H1 (cell line): ENCODE measurements around the gene ATP8B3. TPM values are rescaled to one million over a fixed set of nuclear protein-coding genes. Genes with fewer than 3 reads are reported as not detected.

Experiments used
- ASH2L ChIP-seq: fragments of 200-600, 300-600 bp; sonication (generic); IDR thresholded peaks from one replicate; pipeline ENCODE4 v1.7.1; 2017; ENCODE audit warnings: low read length
- ATF3 ChIP-seq: IDR thresholded peaks from 2 replicates; pipeline ENCODE4 v1.6.1; 2011; ENCODE audit warnings: low read depth, mild to moderate bottlenecking, low read length; ENCODE audit not compliant: insufficient read depth
- BRCA1 ChIP-seq: IDR thresholded peaks from 2 replicates; pipeline ENCODE4 v1.6.1; 2012; ENCODE audit warnings: low read depth, low read length, improper control_type of control experiment
- CEBPB ChIP-seq: IDR thresholded peaks from 2 replicates; pipeline ENCODE4 v1.6.1; 2012; ENCODE audit warnings: low read depth, low read length
- CHD1 ChIP-seq: IDR thresholded peaks from 2 replicates; pipeline ENCODE4 v1.6.1; 2012; ENCODE audit warnings: low read depth, low read length, improper control_type of control experiment
- E2F6 ChIP-seq: IDR thresholded peaks from 2 replicates; pipeline ENCODE4 v1.6.1; 2012; ENCODE audit warnings: inconsistent platforms
- FOSL1 ChIP-seq: IDR thresholded peaks from 2 replicates; pipeline ENCODE4 v1.6.1; 2011; ENCODE audit warnings: mild to moderate bottlenecking, low read depth, low read length, moderate library complexity; ENCODE audit not compliant: insufficient read depth
- GTF2F1 ChIP-seq: IDR thresholded peaks from 2 replicates; pipeline ENCODE4 v1.6.1; 2012; ENCODE audit warnings: low read depth, low read length, improper control_type of control experiment, borderline replicate concordance
- HDAC6 ChIP-seq: IDR thresholded peaks from one replicate; pipeline ENCODE4 v1.7.1; 2012; ENCODE audit warnings: low read depth, mild to moderate bottlenecking, inconsistent platforms, low read length, moderate library complexity
- JUN ChIP-seq: IDR thresholded peaks from 2 replicates; pipeline ENCODE4 v1.6.1; 2011; ENCODE audit warnings: low read depth, mild to moderate bottlenecking, improper control_type of control experiment, low read length
- KDM4A ChIP-seq: IDR thresholded peaks from one replicate; pipeline ENCODE4 v1.7.1; 2012; ENCODE audit warnings: low read depth, mild to moderate bottlenecking, moderate library complexity, low read length, inconsistent platforms; ENCODE audit not compliant: severe bottlenecking
- NANOG ChIP-seq: IDR thresholded peaks from 2 replicates; pipeline ENCODE4 v1.6.1; 2011; ENCODE audit warnings: low read length, low read depth, mild to moderate bottlenecking, inconsistent platforms; ENCODE audit not compliant: insufficient read depth, poor library complexity, severe bottlenecking
- PHF8 ChIP-seq: fragments of 200-600 bp; sonication (generic); conservative IDR thresholded peaks from 2 replicates; pipeline ENCODE4 v1.7.1; 2012; ENCODE audit warnings: low read depth, mild to moderate bottlenecking, inconsistent platforms, low read length, moderate library complexity
- POLR2A ChIP-seq, 2 experiments: IDR thresholded peaks; 1 replicate in 1 of 2; 2 replicates in 1 of 2; pipeline ENCODE4 v1.6.1; 2011; ENCODE audit warnings: low read depth in 2 of 2, low read length in 2 of 2, mild to moderate bottlenecking in 2 of 2; ENCODE audit errors: control extremely low read depth in 1 of 2
- POLR2AphosphoS5 ChIP-seq: IDR thresholded peaks from 2 replicates; pipeline ENCODE4 v1.6.1; 2011; ENCODE audit warnings: low read depth, low read length
- RNF2 ChIP-seq: fragments of 200-900, 300-1000 bp; sonication (generic); IDR thresholded peaks from 2 replicates; pipeline ENCODE4 v1.7.1; 2016; ENCODE audit warnings: borderline replicate concordance, low read depth, mild to moderate bottlenecking, antibody characterized with exemption, low read length; ENCODE audit not compliant: poor library complexity, severe bottlenecking; ENCODE audit errors: missing control alignments
- SP1 ChIP-seq: IDR thresholded peaks from 2 replicates; pipeline ENCODE4 v1.6.1; 2011; ENCODE audit warnings: low read depth, low read length
- SP4 ChIP-seq: IDR thresholded peaks from 2 replicates; pipeline ENCODE4 v1.6.1; 2012; ENCODE audit warnings: low read length, inconsistent platforms
- TCF12 ChIP-seq: IDR thresholded peaks from 2 replicates; pipeline ENCODE4 v1.6.1; 2011; ENCODE audit warnings: low read depth, mild to moderate bottlenecking, low read length
- polyA plus RNA-seq, 7 experiments: library from polyadenylated mRNA; depleted of rRNA in 3 of 7; stranded (reverse) in 5 of 7; unstranded in 2 of 7; fragments of >200 nt in 5 of 7; fragments of 200-250 nt in 2 of 7; gene quantifications; 1 replicate in 5 of 7; 2 replicates in 1 of 7; 4 replicates in 1 of 7; pipeline versions ENCODE4 v1.2.1 to v1.2.3, GENCODE V29; 2011 to 2013; ENCODE audit warnings: missing spikeins in 2 of 7, mixed read lengths in 2 of 7
- total RNA-seq: library from RNA; stranded (reverse); fragmentation: NEBNext Ultra II Directional; extraction: Animal tissue kit (Norgen Biotek cat#: 25700); gene quantifications from 2 replicates; pipeline ENCODE4 v1.2.1, GENCODE V29; 2021
- TF ChIP-seq, protein P1 (sequence below), 3 experiments: IDR thresholded peaks; 1 replicate in 2 of 3; 2 replicates in 1 of 3; pipeline versions ENCODE4 v1.5.1 to v1.6.1; 2011; ENCODE audit warnings: low read length in 3 of 3, mild to moderate bottlenecking in 3 of 3, inconsistent platforms in 2 of 3, low read depth in 1 of 3, moderate library complexity in 1 of 3; ENCODE audit not compliant: insufficient read depth in 1 of 3; ENCODE audit errors: control extremely low read depth in 1 of 3

The ATP8B3 gene
- total and polyA plus RNA-seq, 2 of the 8 experiments (the other 6 are each of a cell fraction or from before 2014, with no cell fraction given): 4.1 to 9.3 TPM

DNA sequence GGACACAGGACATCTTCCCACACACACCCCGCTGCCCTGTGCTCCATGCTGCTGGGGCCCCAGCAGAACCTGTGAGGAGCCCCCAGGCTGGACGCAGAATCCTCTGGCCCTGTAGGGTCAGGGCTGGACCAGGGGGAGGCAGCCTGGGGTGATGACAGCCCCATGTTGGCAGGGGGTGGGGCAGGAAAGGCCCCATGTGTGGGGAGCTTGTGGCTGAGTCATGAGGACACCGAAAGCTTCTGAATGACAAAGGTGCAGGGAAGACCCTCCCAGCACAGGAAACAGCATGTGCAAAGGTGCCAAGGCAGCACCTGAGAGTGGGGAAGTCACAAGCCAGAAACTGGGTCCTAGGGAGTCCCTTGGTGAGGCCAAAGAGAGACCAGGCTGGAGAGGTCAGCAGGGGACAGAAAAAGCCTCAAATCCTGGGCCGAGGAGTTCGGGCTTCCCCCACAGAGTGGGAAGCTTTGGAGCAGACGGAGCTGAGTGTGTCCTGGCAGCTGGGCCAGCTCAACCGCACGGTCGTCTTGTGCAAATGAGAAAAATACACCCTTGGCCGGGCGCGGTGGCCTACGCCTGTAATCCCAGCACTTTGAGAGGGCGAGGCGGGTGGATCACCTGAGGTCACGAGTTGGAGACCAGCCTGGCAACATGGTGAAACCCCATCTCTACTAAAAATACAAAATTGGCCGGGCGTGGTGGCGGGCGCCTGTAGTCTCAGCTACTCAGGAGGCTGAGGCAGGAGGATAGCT is 17.5 kb downstream of the ATP8B3 start (continued):
- TF ChIP-seq GTF2F1 (no peak), HDAC6 (no peak), POLR2A (IDR thresholded peaks at IDR 0.05; ENCODE audit: control extremely low read depth in 1 of 2, low read depth in 2 of 2, low read length in 2 of 2) (no peak), KDM4A (no peak), BRCA1 (no peak), ATF3 (no peak), FOSL1 (no peak), POLR2AphosphoS5 (no peak), JUN (no peak), CHD1 (no peak), RNF2 (no peak), E2F6 (no peak), ASH2L (no peak), SP1 (no peak), SP4 (no peak), PHF8 (no peak), TCF12 (no peak), NANOG (no peak), CEBPB (no peak)
- TF ChIP-seq, protein P1, sequence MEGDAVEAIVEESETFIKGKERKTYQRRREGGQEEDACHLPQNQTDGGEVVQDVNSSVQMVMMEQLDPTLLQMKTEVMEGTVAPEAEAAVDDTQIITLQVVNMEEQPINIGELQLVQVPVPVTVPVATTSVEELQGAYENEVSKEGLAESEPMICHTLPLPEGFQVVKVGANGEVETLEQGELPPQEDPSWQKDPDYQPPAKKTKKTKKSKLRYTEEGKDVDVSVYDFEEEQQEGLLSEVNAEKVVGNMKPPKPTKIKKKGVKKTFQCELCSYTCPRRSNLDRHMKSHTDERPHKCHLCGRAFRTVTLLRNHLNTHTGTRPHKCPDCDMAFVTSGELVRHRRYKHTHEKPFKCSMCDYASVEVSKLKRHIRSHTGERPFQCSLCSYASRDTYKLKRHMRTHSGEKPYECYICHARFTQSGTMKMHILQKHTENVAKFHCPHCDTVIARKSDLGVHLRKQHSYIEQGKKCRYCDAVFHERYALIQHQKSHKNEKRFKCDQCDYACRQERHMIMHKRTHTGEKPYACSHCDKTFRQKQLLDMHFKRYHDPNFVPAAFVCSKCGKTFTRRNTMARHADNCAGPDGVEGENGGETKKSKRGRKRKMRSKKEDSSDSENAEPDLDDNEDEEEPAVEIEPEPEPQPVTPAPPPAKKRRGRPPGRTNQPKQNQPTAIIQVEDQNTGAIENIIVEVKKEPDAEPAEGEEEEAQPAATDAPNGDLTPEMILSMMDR (IDR thresholded peaks at IDR 0.05; ENCODE audit: control extremely low read depth in 1 of 3, insufficient read depth in 1 of 3, low read depth in 1 of 3, low read length in 3 of 3): peak in 2 of 3 experiments; percentile 7 to 15; a peak in 2 of 4 replicates
